ENCODE results near the gene ACMSD. TPM values are rescaled to one million over a fixed set of nuclear protein-coding genes. Genes with fewer than 3 reads are reported as not detected.
"Not testable (repeated sequence)": the region's sequence is repeated elsewhere in the genome, so short reads cannot be mapped to it uniquely, and the experiment has no call there.

The ACMSD gene
- total RNA-seq, 3 donors from 2014 or later = not detected

DNA sequence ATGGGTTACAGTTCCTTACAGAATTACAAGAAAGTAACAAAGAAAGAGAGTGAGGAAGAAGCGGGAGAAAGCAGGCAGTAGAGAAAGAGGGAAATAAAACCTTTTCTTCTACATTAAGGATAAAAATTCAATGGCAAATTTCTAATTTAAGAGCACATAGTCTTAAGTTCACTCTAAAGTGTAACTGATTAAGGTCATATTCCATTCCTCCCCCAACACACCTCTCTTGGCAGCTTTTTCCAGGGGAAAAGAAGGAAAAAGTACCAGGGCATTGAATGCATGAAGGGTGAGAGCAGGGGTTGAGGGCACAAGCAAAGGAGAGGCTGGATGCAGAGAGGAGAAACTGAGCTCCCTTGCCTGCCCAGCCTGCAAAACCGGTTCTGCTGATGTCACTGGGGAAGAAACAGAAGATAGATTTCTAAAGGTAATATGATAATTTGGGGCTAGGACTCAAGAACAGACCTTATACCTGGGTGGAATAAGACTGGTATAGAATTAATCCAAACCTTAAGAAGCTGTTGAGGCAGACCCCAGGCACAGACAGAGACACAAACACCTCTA, 4.6 kb downstream of the ACMSD start:
- TF ChIP-seq, protein P1, sequence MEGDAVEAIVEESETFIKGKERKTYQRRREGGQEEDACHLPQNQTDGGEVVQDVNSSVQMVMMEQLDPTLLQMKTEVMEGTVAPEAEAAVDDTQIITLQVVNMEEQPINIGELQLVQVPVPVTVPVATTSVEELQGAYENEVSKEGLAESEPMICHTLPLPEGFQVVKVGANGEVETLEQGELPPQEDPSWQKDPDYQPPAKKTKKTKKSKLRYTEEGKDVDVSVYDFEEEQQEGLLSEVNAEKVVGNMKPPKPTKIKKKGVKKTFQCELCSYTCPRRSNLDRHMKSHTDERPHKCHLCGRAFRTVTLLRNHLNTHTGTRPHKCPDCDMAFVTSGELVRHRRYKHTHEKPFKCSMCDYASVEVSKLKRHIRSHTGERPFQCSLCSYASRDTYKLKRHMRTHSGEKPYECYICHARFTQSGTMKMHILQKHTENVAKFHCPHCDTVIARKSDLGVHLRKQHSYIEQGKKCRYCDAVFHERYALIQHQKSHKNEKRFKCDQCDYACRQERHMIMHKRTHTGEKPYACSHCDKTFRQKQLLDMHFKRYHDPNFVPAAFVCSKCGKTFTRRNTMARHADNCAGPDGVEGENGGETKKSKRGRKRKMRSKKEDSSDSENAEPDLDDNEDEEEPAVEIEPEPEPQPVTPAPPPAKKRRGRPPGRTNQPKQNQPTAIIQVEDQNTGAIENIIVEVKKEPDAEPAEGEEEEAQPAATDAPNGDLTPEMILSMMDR (IDR thresholded peaks at IDR 0.05) = no peak
- Histone ChIP-seq H3K9me3 (no peaks in the 10 kb centered on the region), H3K36me3 (ENCODE audit: low read depth) (no peaks in the 10 kb centered on the region), H3K4me3 (no peak overlapping the region), H3K4me1 (ENCODE audit: low read depth) (no peaks in the 10 kb centered on the region)
- intact Hi-C loops (cut with DNase I, micrococcal nuclease) = no loop called here
- DNase-seq (no peak), ATAC-seq (no peak)

DNA sequence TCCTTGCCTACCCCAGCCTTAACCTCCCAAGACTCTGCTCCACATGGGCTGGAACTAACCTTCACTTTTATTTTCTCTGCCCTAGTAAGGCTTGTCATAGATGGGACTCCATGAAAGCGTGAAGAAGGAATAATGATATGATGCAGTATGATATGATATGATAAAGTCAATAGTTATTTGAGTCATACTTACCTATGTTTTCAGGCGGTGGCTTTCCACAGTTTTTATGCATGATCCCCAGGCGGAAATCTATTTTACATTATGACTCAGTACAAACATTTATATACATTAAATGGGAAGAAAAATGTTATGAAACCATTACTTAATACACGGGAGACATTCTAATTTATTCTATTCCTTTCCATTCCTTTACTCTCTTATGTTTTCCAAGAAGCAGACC, 5.6 kb downstream of the ACMSD start:
- ATAC-seq (no peak), DNase-seq (no peak)

GRCh38 chr2:134845028-134845427, 6.6 kb downstream of the ACMSD start:
- DNase-seq (no peak), ATAC-seq (no peak)
- H3K36me3 ChIP-seq (ENCODE audit: low read depth) = no peaks in the 10 kb centered on the region
- no peak overlapping the region for H3K4me3 ChIP-seq
- intact Hi-C loops (cut with DNase I, micrococcal nuclease) = no loop called here
- no peaks in the 10 kb centered on the region for H3K9me3 ChIP-seq
- H3K4me1 ChIP-seq (ENCODE audit: low read depth) = no peaks in the 10 kb centered on the region
- TF ChIP-seq, protein P1 (IDR thresholded peaks at IDR 0.05) = no peak

More for the DNA sequence above, 5.6 kb downstream of the ACMSD start:
- H3K9me3 ChIP-seq = no peaks in the 10 kb centered on the region
- intact Hi-C loops (cut with DNase I, micrococcal nuclease) = no loop called here
- H3K4me3 ChIP-seq = no peak overlapping the region
- no peaks in the 10 kb centered on the region for H3K4me1 ChIP-seq (ENCODE audit: low read depth)
- H3K36me3 ChIP-seq (ENCODE audit: low read depth) = no peaks in the 10 kb centered on the region
- TF ChIP-seq, protein P1 (IDR thresholded peaks at IDR 0.05) = no peak

- DNase-seq (no peak), ATAC-seq (no peak)
- no peaks in the 10 kb centered on the region for H3K4me1 ChIP-seq (ENCODE audit: low read depth)
- no peak overlapping the region for H3K4me3 ChIP-seq
- no peaks in the 10 kb centered on the region for H3K36me3 ChIP-seq (ENCODE audit: low read depth)
- no peaks in the 10 kb centered on the region for H3K9me3 ChIP-seq
- intact Hi-C loops (cut with DNase I, micrococcal nuclease) = no loop called here
- TF ChIP-seq, protein P1 (IDR thresholded peaks at IDR 0.05) = no peak
These were observed 7.3 kb downstream of the ACMSD start for GRCh38 chr2:134845719-134846118.

DNA sequence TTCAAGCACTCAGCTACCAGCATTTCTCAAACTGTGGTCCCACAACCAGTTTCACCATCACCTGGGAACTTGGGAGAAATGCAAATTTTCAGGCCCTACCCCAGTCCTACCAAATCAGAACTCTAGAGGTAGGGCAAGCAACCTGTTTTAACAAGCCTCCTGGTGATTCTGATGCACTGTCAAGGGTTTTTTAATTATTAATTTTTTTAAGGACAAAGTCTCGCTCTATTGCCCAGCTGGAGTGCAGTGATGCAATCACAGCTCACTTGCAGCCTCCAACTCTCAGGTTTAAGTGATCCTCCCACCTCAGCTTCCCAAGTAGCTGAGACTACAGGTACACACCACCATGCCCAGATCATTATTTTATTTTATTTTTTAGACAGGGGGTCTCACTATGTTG, 7.8 kb downstream of the ACMSD start:
- no peak for DNase-seq
- TF ChIP-seq, protein P1 (IDR thresholded peaks at IDR 0.05) = no peak

DNA sequence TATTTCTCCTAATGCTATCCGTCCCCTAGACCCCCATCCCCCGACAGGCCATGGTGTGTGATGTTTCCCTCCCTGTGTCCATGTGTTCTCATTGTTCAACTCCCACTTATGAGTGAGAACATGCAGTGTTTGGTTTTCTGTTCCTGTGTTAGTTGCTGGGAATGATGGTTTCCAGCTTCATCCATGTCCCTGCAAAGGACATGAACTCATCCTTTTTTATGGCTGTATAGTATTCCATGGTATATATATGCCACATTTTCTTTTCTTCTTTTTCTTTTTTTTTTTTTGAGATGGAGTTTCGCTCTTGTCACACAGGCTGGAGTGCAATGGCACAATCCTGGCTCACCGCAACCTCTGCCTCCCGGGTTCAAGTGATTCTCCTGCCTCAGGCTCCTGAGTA, 9.2 kb downstream of the ACMSD start:
- H3K36me3 ChIP-seq (ENCODE audit: low read depth); H3K4me1 ChIP-seq (ENCODE audit: low read depth); intact Hi-C loops (cut with DNase I, micrococcal nuclease); H3K9me3 ChIP-seq; H3K4me3 ChIP-seq; ATAC-seq; DNase-seq: not testable (repeated sequence)

More for the DNA sequence above, 7.8 kb downstream of the ACMSD start:
- Histone ChIP-seq H3K9me3 (no peaks in the 10 kb centered on the region), H3K36me3 (ENCODE audit: low read depth) (no peaks in the 10 kb centered on the region), H3K4me1 (ENCODE audit: low read depth) (no peaks in the 10 kb centered on the region), H3K4me3 (no peak overlapping the region)
- no peak for ATAC-seq
- intact Hi-C loops (cut with DNase I, micrococcal nuclease) = no loop called here
